Neural progenitor cell (in vitro differentiated cells): Measurements from ENCODE around the gene TMEM50B. TPM values are rescaled to one million over a fixed set of nuclear protein-coding genes. Genes with fewer than 3 reads are reported as not detected.

Experiments used
- DNase-seq: peaks from one replicate; pipeline ENCODE4 v3.0.0-alpha.2; 2016; ENCODE audit warnings: low spot score
- H2AFZ ChIP-seq: fragments of 200-600 bp; sonication (generic); replicated peaks from 2 replicates; pipeline ENCODE4 v1.6.1; 2016; ENCODE audit warnings: antibody characterized with exemption
- H3F3A ChIP-seq: fragments of 200-600 bp; sonication (generic); 2 replicates; pipeline ENCODE4 v1.6.1; 2016; ENCODE audit warnings: antibody characterized with exemption, low read depth
- H3K27ac ChIP-seq: fragments of 200-600 bp; sonication (generic); 2 replicates; pipeline ENCODE4 v1.5.1; 2016; ENCODE audit warnings: mild to moderate bottlenecking
- H3K27me3 ChIP-seq: fragments of 200-600 bp; sonication (generic); 2 replicates; pipeline ENCODE4 v1.6.1; 2016; ENCODE audit warnings: mild to moderate bottlenecking, moderate library complexity
- H3K36me3 ChIP-seq: fragments of 200-600 bp; sonication (generic); 2 replicates; pipeline ENCODE4 v1.5.1; 2016
- H3K4me1 ChIP-seq: fragments of 200-600 bp; sonication (generic); 2 replicates; pipeline ENCODE4 v1.6.1; 2016; ENCODE audit warnings: mixed run types
- H3K4me2 ChIP-seq: fragments of 200-600 bp; sonication (generic); 2 replicates; pipeline ENCODE4 v1.6.1; 2016
- H3K4me3 ChIP-seq: fragments of 200-600 bp; sonication (generic); 2 replicates; pipeline ENCODE4 v1.5.1; 2016
- H3K79me2 ChIP-seq: fragments of 200-600 bp; sonication (generic); 2 replicates; pipeline ENCODE4 v1.6.1; 2016; ENCODE audit warnings: low read depth
- H3K9ac ChIP-seq: fragments of 200-600 bp; sonication (generic); 2 replicates; pipeline ENCODE4 v1.6.1; 2016
- H3K9me3 ChIP-seq: fragments of 200-600 bp; sonication (generic); 2 replicates; pipeline ENCODE4 v1.5.1; 2016; ENCODE audit warnings: low read depth
- H4K20me1 ChIP-seq: fragments of 200-600 bp; sonication (generic); 2 replicates; pipeline ENCODE4 v1.6.1; 2016; ENCODE audit warnings: low read depth
- H3K27ac Mint-ChIP-seq: 3 replicates; pipeline ENCODE4 v1.8.0; 2021; ENCODE audit warnings: mixed read lengths
- H3K27me3 Mint-ChIP-seq: 2 replicates; pipeline ENCODE4 v1.8.0; 2022; ENCODE audit warnings: low read depth, mild to moderate bottlenecking, inconsistent platforms, moderate library complexity, mixed read lengths; ENCODE audit not compliant: insufficient read depth
- H3K36me3 Mint-ChIP-seq: 3 replicates; pipeline ENCODE4 v1.8.0; 2021; ENCODE audit warnings: mixed read lengths
- H3K4me1 Mint-ChIP-seq: 3 replicates; pipeline ENCODE4 v1.8.0; 2021; ENCODE audit warnings: mixed read lengths
- H3K4me3 Mint-ChIP-seq: 3 replicates; pipeline ENCODE4 v1.8.0; 2021; ENCODE audit warnings: mild to moderate bottlenecking, moderate library complexity, mixed read lengths
- H3K9me3 Mint-ChIP-seq: 3 replicates; pipeline ENCODE4 v1.8.0; 2020; ENCODE audit warnings: mixed read lengths
- EZH2 ChIP-seq: fragments of 200-600 bp; sonication (generic); IDR thresholded peaks from 2 replicates; pipeline ENCODE4 v1.6.1; 2017; ENCODE audit warnings: antibody characterized with exemption, mild to moderate bottlenecking, moderate library complexity
- EZH2phosphoT487 ChIP-seq: fragments of 200-600 bp; sonication (generic); IDR thresholded peaks from 2 replicates; pipeline ENCODE4 v1.6.1; 2017; ENCODE audit warnings: antibody characterized with exemption
- total RNA-seq: library from RNA; depleted of rRNA; stranded (reverse); fragments of >200 nt; gene quantifications from 2 replicates; pipeline ENCODE4 v1.2.3, GENCODE V29; 2015; ENCODE audit warnings: low replicate concordance
- TF ChIP-seq, protein P1 (sequence below): fragments of 200-600 bp; sonication (generic); IDR thresholded peaks from 2 replicates; pipeline ENCODE4 v1.5.1; 2017; ENCODE audit warnings: antibody characterized with exemption, mild to moderate bottlenecking

TMEM50B gene
- total RNA-seq, 1 donor from 2014 or later = 31.5 TPM

DNA sequence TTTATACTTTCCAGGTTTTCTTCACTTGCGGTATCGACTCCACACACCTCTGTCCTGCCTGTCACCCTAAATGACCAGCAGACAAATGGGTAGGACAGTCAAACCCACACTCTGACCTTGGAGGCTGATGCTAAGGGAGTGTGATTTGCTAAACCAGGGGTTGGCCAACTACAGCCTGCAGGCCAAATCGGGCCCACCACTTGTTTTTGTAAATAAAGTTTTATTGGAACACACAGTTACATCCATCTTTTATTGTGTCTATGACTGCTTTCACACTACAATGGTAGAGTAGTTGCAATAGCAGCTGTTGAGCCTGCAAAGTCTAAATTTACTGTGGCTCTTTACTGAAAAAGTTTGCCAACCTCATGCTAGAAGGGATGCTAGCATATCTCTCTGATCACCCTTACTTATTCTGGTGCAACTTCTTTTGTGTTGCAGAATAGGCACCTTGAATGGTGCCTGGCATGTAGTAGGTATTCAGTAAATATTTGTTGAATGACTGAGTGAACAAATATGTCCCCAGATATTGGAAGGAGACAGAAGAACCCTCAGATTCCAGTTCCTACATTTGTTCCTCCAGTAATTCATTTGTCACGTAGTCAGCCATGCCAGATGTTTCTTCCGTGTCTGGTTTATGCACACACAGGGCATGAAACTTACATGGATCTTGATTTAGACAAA is 57.9 kb downstream of the TMEM50B start:
- Histone ChIP-seq H4K20me1 (peaks cover 8% of the 10 kb centered on the region), H3K4me3 (no peak overlapping the region), H3K9ac (no peak overlapping the region), H3K4me1 (no peaks in the 10 kb centered on the region), H3K27me3 (no peaks in the 10 kb centered on the region), H3K36me3 (peaks cover 8% of the 10 kb centered on the region), H3K9me3 (no peaks in the 10 kb centered on the region), H3K4me2 (no peak overlapping the region), H2AFZ (no peak overlapping the region), H3K79me2 (no peaks in the 10 kb centered on the region), H3F3A (no peaks in the 10 kb centered on the region), H3K27ac (no peak overlapping the region)
- H3K36me3 Mint-ChIP-seq = peaks cover 33% of the 10 kb centered on the region
- H3K9me3 Mint-ChIP-seq = no peaks in the 10 kb centered on the region
- no peak for DNase-seq
- no peak overlapping the region for H3K27ac Mint-ChIP-seq
- no peak for TF ChIP-seq EZH2phosphoT487
- no peak for TF ChIP-seq EZH2
- TF ChIP-seq, protein P1, sequence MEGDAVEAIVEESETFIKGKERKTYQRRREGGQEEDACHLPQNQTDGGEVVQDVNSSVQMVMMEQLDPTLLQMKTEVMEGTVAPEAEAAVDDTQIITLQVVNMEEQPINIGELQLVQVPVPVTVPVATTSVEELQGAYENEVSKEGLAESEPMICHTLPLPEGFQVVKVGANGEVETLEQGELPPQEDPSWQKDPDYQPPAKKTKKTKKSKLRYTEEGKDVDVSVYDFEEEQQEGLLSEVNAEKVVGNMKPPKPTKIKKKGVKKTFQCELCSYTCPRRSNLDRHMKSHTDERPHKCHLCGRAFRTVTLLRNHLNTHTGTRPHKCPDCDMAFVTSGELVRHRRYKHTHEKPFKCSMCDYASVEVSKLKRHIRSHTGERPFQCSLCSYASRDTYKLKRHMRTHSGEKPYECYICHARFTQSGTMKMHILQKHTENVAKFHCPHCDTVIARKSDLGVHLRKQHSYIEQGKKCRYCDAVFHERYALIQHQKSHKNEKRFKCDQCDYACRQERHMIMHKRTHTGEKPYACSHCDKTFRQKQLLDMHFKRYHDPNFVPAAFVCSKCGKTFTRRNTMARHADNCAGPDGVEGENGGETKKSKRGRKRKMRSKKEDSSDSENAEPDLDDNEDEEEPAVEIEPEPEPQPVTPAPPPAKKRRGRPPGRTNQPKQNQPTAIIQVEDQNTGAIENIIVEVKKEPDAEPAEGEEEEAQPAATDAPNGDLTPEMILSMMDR = no peak
- H3K4me3 Mint-ChIP-seq = no peak overlapping the region
- H3K27me3 Mint-ChIP-seq = no peaks in the 10 kb centered on the region
- H3K4me1 Mint-ChIP-seq = no peaks in the 10 kb centered on the region

DNA sequence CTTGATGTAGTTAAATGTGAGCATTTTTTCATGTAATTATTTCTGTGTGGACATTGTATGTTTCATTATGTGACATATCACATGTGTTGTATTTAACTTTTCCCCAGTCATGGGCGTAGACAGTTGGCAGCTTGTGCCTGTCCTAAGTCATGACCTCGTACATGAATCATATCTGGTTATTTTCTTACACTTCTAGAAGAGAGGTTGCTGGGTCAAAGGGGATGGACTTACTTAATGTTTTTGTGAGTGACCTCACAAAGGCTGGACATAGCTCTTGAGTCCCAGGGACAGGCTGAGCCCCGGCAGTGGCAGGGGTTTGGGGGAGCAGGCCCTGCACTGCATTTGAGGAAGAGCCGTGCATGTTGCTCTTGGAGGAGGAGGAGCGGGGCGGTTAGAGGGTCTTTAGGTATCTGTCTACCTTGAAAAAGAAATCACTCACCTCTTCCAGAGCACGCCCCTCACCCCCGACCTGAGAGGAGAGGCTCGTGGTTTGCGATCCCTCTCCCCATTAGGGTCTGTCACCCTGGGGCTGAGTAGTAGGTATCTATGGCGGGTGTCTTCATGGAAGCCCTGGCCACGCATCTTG is 60.1 kb downstream of the TMEM50B start:
- Mint-ChIP-seq H3K27ac (no peak overlapping the region), H3K4me1 (no peaks in the 10 kb centered on the region), H3K27me3 (no peaks in the 10 kb centered on the region), H3K36me3 (peaks cover 33% of the 10 kb centered on the region), H3K9me3 (no peaks in the 10 kb centered on the region), H3K4me3 (no peak overlapping the region)
- DNase-seq = no peak
- no peak overlapping the region for H2AFZ ChIP-seq
- no peak overlapping the region for H3K4me2 ChIP-seq
- H3K79me2 ChIP-seq = peaks cover 12% of the 10 kb centered on the region
- no peak overlapping the region for H3K27ac ChIP-seq
- H3K36me3 ChIP-seq = peaks cover 8% of the 10 kb centered on the region
- H3K9ac ChIP-seq = no peak overlapping the region
- peaks cover 17% of the 10 kb centered on the region for H4K20me1 ChIP-seq
- no peak for TF ChIP-seq EZH2phosphoT487
- TF ChIP-seq, protein P1 = no peak
- no peak for TF ChIP-seq EZH2
- no peak overlapping the region for H3K4me3 ChIP-seq
- H3F3A ChIP-seq = no peaks in the 10 kb centered on the region
- H3K9me3 ChIP-seq = no peaks in the 10 kb centered on the region
- H3K4me1 ChIP-seq = no peaks in the 10 kb centered on the region
- H3K27me3 ChIP-seq = no peaks in the 10 kb centered on the region

DNA sequence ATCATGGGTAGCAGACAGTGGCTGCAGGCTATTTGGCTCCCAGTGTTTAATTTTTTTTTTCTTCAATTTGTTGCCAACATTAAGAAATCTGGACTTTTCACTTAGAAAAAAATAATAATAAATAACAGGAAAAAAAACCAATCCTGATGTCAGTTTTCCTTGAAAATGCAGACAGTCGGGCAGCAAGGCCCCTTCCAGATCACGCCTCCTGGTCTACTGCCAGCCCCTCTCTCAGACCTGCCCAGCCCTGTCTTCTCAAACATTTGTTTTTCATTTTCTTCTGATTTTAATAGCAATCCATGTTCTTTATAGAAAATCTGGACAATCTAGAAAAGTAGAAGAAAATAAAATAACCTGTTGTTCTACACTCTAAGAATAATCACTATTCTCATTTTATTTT is 61.1 kb downstream of the TMEM50B start:
- no peak overlapping the region for H3K4me3 Mint-ChIP-seq
- H3K4me1 Mint-ChIP-seq = no peaks in the 10 kb centered on the region
- no peak for DNase-seq
- Histone ChIP-seq H2AFZ (no peak overlapping the region), H3K27ac (no peak overlapping the region), H4K20me1 (peaks cover 27% of the 10 kb centered on the region), H3K27me3 (no peaks in the 10 kb centered on the region), H3K36me3 (peaks cover 8% of the 10 kb centered on the region), H3K9me3 (no peaks in the 10 kb centered on the region), H3K4me3 (no peak overlapping the region), H3K4me2 (no peak overlapping the region), H3K9ac (no peak overlapping the region), H3K4me1 (no peaks in the 10 kb centered on the region), H3F3A (no peaks in the 10 kb centered on the region), H3K79me2 (peaks cover 18% of the 10 kb centered on the region)
- H3K27ac Mint-ChIP-seq = no peak overlapping the region
- peaks cover 33% of the 10 kb centered on the region for H3K36me3 Mint-ChIP-seq
- TF ChIP-seq EZH2 = no peak
- TF ChIP-seq, protein P1 = no peak
- no peaks in the 10 kb centered on the region for H3K27me3 Mint-ChIP-seq
- H3K9me3 Mint-ChIP-seq = no peaks in the 10 kb centered on the region
